ENCODE data around the gene KDM6B.
"Not testable (repeated sequence)": the region's sequence is repeated elsewhere in the genome, so short reads cannot be mapped to it uniquely, and the experiment has no call there.

KDM6B gene, protein sequence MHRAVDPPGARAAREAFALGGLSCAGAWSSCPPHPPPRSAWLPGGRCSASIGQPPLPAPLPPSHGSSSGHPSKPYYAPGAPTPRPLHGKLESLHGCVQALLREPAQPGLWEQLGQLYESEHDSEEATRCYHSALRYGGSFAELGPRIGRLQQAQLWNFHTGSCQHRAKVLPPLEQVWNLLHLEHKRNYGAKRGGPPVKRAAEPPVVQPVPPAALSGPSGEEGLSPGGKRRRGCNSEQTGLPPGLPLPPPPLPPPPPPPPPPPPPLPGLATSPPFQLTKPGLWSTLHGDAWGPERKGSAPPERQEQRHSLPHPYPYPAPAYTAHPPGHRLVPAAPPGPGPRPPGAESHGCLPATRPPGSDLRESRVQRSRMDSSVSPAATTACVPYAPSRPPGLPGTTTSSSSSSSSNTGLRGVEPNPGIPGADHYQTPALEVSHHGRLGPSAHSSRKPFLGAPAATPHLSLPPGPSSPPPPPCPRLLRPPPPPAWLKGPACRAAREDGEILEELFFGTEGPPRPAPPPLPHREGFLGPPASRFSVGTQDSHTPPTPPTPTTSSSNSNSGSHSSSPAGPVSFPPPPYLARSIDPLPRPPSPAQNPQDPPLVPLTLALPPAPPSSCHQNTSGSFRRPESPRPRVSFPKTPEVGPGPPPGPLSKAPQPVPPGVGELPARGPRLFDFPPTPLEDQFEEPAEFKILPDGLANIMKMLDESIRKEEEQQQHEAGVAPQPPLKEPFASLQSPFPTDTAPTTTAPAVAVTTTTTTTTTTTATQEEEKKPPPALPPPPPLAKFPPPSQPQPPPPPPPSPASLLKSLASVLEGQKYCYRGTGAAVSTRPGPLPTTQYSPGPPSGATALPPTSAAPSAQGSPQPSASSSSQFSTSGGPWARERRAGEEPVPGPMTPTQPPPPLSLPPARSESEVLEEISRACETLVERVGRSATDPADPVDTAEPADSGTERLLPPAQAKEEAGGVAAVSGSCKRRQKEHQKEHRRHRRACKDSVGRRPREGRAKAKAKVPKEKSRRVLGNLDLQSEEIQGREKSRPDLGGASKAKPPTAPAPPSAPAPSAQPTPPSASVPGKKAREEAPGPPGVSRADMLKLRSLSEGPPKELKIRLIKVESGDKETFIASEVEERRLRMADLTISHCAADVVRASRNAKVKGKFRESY (N-terminal part only)

DNA sequence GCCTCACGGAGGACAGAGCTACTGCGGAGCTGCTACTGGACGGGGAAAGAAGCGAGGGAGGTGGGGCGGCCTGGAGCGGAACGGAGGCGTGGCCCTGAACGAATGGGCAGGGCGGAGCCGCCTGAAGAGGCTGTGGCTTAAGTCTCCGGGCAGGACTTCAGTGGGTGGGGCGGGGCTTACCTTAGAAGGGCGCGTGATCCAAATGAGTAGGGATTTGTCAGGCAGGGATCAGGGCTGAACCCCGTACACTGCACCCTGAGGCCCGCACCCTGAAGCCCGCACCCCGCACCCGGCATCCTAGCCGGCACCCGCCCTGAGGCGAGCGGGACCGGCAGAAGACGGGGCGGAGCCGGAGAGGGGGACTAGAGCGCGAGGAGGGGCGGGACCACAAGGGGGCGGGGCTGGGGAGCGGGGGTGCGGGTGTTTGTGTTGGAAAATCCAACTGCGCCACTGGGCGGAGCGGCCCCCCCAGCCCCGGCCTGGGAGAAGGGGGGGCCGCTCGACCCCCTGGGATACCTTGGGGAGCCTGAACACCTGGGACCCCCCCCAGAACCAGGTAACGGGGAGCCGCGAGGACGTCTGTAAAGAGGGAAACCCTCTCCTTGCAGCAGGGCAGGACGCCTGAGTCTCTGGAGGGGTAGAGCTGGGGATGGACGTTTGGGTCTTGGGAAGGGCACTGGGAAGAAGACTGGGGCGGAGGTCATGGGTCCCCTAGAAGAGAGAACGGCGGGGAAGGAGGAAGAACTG, at the start of gene KDM6B:
Gene KDM6B, plus strand, starts transcription at position 423 of the 747 bp plus-strand sequence. CDS start 11,338 bp downstream, outside the sequence.
- DNase-seq: peak; percentile 93

DNA sequence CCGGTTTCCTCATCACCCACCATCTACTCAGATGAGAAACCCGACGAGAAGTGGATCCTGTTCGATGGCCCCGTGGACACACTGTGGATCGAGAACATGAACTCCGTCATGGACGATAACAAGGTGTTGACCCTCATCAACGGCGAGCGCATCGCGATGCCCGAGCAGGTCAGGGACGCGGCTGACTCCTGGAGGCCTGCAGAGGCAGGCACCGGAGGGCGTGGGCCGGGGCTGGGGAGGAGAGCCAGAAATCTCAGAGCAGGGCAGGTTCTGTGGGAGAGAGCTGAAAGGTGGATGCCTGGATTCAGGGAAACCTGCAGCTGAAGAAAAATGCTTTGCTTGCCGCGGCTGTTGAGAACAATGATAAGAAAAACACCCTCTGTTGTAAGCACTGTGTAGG, 47.2 kb upstream of the KDM6B start:
- DNase-seq: no peak

DNA sequence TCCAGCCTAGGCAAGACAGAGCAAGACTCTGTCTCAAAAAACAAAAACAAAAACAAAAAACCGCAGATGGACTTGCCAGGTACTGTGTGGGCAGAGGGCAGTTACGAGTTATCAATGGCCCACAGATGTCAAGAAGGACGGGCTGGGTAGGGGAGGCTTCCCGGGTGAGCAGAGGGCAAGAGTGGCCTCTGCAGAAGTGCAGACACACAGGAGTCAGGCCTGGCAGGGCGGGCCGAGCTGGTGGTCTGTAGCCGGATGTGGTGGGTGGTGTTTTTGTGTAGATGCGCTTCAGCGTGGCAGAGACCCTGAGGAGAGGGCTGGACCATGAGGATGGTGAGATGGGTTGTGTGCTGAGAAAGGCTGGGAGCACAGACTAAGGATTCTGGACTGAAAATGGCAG, 44.9 kb upstream of the KDM6B start:
- no peak for DNase-seq

DNA sequence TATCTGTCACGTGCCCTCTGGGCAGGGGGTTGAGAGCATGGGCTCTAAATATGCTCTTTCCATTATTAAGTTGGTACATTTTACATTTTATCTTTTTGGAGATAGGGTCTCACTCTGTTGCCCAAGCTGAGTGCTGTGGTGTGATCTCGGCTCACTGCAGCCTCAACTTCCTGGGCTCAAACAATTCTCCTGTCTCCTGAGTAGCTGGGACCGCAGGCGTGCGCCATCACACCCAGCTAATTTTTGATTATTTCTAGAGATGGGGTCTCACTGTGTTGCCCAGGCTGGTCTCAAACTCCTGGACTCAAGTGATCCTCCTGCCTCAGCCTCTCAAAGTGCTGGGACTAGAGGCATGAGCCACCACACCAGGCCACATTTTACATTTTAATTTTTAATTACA, 43.9 kb upstream of the KDM6B start:
- DNase-seq: no peak

DNA sequence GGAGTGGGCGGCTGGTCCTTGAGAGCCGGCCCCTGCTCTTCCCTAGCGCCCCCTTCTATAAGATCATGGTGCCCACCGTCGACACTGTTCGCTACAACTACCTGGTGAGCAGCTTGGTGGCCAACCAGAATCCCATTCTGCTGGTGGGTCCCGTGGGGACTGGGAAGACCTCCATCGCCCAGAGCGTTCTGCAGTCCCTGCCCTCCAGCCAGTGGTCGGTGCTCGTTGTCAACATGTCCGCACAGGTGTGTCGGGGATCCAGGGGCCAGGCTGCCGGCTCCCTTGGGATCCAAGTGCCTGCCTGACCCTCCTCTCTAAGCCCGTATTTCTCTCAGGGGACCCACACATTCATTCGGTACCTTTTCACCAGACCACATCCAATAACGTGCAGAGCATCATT, 41.4 kb upstream of the KDM6B start:
- no peak for DNase-seq

DNA sequence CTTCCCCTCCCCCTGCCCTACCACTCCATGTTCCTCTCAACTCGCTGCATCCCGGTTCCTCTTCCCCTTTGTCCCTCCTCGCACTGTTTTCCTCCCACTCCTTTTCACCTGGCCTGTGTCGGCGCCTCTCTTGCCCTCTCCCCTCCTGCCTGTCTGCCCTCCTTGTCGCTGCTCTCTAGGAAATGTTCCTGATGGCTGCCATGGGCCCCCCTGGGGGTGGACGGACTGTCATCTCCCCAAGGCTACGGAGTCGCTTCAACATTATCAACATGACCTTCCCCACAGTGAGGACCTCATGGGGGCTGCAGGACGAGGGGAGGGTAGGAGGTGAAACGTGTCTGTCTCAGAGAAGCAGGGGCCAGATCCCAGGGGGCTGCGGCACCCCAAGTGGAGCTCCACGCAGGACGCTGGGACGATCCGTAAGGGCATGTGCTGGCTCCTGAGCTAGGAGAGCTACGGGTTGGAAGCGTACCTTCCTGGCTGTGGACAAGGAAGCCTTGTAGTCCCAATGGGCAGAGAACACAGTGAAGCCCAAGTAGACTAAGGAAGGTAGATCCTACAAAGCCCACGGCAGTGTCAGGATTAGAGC, 39.8 kb upstream of the KDM6B start:
- no peak for DNase-seq

DNA sequence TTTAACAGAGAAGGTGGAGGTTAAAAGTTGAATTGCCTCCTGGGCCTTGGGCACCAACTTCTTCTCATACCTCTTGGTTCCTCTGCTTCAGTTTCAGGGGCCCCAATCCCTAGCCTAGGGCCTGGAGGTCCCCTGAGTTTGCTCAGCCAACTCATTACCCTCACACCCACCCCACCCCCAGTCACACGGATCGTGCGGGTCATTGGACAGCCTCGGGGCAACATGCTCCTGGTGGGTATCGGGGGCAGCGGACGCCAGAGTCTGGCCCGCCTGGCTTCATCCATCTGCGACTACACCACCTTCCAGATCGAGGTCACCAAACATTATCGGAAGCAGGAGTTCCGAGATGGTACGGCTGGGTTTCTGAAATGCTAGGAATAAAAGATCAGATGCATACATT, 36.0 kb upstream of the KDM6B start:
- DNase-seq: no peak

DNA sequence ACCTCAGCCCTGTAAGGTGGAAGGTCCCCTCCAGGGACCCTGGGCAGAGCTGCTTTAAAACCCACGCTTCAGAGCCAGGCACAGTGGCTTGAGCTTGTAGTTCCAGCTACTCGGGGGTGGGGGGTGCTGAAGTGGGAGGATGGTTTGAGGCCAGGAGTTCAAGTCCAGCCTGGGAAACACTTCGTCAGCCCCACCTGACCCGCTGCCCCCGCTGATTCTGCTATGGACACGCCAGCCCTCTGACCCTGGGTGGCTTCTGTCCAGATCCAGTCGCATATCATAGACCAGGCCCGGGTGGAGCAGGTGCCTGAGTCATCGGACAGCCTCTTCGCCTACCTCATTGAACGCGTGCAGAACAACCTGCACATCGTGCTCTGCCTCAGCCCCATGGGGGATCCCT, 35.2 kb upstream of the KDM6B start:
- DNase-seq: no peak

DNA sequence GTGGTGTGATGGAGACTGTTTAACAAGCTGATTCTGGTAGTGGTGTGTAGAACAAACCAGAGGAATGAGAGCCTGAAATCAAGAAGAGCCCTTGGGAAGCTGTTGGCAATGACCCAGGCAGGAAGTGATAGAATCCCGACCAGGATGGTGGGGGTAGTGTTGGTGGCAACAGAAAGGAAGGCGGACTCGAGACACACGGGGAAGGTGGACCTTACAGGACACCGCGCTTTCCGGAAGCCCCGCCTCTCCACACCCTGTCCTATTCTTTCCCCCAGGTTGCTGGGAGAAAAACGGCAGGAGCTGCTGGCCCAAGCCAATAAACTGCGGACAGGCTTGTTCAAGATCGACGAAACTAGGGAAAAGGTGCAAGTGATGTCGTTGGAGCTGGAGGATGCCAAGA, 30.0 kb upstream of the KDM6B start:
- no peak for DNase-seq

DNA sequence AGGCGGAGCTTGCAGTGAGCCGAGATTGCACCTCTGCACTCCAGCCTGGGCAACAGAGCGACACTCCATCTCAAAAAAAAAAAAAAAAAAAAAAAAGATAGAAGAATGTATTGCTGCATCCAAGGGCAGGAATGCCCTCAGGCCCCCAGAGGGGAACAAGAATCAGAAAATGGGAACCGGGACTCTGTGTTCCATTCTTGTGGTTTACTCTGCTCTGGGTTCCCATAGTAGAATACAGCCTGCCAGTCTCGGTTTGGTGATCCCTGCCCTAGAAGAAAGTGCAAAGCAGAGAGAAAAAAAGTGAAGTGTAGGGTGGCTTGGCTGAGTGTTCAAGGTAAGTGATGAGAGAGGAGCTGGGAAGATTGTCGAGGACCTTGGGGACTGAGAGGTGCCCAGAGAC, 27.4 kb upstream of the KDM6B start:
- DNase-seq: no peak

DNA sequence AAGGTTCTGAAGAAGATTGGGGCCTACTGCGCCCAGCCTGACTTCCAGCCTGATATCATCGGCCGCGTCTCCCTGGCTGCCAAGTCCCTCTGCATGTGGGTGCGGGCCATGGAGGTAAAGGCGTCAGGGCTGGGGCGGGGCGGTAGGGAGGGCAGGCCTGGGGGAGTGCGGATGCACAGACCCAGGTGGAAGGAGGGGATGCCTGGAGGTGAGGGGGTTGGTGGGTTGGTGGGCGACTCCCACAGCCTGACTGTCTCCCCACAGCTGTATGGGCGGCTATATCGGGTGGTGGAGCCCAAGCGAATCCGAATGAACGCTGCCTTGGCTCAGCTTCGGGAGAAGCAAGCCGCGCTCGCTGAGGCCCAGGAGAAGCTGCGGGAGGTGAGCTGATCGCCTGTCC, 26.8 kb upstream of the KDM6B start:
- no peak for DNase-seq

DNA sequence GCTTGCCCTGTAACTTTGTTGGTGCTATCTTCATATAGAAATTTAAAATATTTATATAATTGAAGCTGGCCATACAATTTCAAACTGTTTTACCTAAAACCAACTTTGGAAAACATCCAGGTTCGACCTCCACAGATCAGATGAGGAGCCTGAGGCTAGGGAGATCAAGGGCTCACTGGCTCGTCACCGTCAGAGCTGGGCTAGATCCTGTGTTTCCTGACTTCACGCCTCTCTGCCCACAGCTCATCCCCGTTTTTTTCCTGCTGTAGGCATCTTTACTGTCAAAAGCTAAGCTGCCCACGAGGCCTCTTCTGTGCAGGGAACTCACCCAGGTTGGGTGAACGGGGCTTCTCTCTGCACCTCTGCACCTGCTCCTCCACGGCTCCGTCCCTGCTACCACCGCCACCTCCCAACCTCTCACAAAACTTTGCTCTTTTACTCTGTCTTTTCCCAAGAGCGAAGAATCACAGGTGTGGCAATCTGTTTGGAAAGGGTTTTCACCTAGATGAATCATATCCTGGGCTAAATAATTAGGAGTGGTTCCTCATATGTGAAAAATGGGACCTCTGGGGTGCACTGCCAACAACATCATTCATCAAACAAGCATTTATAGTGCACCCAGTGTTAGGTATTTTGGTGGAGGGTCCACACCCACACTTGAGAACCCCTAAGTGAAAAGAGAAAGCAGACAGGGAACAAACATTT, 24.8 kb upstream of the KDM6B start:
- no peak for DNase-seq

DNA sequence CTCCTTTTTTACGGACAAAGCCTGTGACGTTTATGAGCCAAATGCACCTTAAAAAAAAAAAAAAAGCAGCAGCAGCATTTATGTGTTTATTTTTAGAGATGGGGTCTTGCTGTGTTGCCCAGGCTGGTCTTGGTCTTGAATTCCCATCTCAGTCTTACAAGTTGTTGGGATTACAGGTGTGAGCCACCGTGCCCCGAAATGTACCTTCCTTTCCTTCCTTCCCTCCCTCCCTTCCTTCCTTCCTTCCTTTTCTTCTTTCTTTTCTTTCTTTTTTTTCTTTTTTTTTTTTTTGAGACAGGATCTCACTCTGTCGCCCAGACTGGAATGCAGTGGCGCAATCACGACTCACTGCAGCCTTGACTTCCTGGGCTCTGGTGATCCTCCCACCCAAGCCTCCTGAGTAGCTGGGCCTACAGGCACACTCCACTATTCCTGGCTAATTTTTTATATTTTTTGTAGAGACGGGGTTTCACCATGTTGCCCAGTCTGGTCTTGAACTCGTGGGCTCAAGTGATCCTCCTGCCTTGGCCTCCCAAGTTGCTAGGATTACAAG, 24.1 kb upstream of the KDM6B start:
- not testable (repeated sequence) for DNase-seq

DNA sequence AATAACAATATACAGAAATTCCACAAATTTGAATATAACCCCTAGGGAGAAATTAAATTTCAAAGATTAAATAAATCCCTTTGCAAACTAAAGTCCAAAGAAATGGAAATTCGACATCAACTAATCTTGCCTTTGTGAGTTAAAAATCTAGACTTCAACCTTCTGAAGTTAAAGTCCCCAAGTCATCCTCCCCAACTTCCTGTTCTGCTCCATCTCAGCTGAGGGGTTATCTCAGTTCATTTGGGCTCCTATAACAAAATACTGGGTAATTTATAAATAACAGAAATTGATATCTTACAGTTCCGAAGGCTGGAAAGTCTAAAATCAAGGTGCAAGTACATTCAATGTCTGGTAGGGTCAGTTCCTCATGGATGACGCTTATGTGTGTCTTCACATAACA, 22.8 kb upstream of the KDM6B start:
- DNase-seq: no peak

DNA sequence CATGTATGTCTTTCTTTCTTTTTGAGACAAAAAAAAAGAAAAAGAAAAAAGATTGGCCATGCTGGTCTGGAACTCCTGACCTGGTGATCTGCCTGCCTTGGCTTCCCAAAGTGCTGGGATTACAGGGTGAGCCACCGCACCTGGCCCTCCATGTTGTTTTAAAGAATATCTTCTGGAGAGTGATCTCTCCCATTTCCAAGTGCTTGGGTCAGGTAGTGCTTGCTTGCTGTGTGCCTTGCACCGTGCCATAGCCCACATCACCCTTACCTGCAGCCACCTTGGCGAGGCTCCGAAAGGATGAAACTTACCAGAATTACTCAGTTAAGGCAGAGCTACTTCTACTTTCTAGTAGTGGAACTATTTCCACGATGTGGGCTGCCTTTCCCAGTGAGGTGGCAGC, 19.0 kb upstream of the KDM6B start:
- DNase-seq: no peak

DNA sequence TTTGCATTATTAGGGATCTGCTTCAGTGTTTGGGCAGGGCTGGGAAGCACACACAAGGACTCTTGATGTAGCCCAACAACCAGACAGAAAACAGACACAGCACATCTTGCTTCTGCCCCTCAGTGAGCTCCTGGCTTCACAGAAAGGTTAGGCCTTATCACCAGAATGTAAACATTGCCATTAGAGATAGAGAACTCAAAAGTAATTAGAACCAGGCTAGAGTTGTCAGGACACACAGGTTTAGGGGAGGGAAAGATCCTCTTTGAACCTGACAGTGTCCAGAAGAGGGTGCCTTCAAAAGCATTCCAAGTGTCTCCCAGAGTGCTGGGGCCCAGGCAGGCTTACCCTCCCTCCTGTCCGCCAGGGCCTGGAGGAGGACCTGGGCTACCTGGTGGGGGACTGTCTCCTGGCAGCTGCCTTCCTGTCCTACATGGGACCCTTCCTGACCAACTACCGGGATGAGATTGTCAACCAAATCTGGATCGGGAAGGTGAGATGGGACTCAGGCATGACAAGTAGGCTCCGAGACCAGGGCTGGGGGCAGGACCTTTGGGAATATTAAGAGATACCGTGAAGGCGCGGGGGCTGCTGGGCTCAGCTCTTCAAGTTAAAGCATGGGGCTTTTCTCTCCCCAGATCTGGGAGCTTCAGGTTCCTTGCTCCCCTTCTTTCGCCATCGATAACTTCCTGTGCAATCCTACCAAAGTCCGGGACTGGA, 16.9 kb upstream of the KDM6B start:
- no peak for DNase-seq

DNA sequence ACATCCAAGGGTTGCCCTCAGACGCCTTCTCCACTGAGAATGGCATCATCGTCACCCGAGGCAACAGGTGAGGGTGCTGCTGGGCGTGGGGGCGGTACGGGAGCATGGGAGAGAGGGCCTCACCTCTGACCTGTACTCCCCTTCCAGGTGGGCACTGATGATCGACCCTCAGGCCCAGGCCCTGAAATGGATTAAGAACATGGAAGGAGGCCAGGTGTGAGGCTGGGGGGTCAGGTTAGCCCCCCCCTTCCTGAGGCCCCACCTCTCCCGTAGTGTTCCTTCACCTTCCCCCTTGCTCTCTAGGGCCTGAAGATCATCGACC, 16.4 kb upstream of the KDM6B start:
- DNase-seq: no peak

DNA sequence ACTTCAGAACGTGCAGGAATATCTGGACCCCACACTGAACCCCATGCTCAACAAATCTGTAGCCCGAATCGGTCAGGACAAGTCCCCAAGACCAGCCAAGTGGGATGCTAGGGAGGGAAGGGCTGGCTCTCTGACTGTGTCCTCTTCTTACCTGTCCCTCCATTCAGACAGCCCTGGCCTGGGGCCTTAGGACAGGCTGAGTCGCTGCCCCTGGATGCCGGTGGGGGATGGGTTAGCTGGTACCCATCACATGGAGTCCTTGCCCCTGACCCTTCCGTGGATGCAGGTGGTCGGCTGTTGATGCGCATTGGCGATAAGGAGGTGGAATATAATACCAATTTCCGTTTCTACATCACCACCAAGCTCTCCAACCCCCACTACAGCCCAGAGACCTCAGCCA, 16.0 kb upstream of the KDM6B start:
- no peak for DNase-seq

DNA sequence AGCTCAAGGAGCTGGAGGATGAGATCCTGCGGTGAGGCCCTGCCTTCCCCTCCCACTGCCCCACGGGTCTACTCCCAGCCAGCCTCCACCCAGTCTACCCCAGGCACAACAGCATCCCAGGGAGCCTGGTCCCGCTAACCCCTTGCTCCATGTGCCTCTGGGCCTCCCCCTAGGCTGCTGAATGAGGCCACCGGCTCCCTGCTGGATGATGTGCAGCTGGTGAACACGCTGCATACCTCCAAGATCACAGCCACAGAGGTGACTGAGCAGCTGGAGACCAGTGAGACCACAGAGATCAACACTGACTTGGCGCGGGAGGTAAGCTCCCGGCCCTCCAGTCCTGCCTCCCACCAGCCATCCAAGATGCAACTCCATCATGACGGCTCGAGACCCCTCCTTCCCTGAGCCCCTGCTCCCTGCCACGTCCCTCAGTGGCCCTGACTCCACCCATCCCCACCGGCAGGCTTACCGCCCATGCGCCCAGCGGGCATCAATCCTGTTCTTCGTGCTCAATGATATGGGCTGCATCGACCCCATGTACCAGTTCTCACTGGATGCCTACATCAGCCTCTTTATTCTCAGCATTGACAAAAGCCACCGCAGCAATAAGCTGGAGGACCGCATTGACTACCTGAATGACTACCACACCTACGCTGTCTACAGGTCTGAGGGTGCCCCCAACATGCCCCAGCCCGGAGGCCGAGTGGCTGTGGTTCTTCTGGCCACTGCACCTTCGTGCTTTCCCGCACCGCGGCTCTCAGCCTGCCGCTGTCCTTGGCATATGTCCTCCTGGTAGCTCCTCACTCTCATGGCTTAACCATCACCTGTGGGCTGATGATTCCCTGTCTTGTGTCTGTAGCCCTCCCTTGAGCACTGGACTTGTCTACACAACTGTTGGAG, 15.0 kb upstream of the KDM6B start:
- DNase-seq: no peak

DNA sequence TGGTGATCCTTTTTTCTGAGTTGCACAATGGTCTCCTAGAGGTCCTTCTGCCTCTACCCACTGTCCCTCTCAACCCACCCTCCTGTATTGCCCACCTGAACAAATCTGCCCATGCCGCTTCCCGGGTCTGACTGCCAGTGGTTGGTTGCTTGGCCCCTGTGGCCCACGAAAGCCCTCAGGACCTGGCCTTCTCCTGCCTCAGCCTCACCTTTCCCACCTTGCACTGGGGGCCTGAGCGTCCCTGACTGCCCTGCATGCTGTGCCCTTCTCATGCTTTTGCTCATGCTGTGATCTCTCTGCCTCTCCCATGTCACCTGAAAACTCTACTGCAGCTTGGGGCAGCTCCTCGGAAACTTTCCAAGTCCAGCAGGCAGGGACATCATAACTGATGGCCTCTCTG, 13.8 kb upstream of the KDM6B start:
- no peak for DNase-seq

Measured in right hindlimb (tissue), 1 donor.